ENCODE measurements around the gene CACNA1F. TPM values are rescaled to one million over a fixed set of nuclear protein-coding genes. Genes with fewer than 3 reads are reported as not detected.

CACNA1F gene
- total RNA-seq, 1 experiment from 2014 or later, result not detected

- ATAC-seq (no peak), DNase-seq (ENCODE audit: low read depth, low spot score) (no peak)
- in situ Hi-C loops (cut with HindIII; ENCODE audit: low pct_unique_long_range_greater_than_20kb, low sequenced_read_pairs), result no loop called here
- no peak overlapping the region for H3K4me3 ChIP-seq (ENCODE audit: low read depth in 2 of 2, low read length in 2 of 2)
- intact Hi-C loops (cut with micrococcal nuclease; ENCODE audit: unreplicated experiment), result no loop called here
- no peak for TF ChIP-seq REST (IDR thresholded peaks at IDR 0.05; ENCODE audit: insufficient read depth in 1 of 2, low read depth in 2 of 2, low read length in 1 of 2)
- no peaks in the 10 kb centered on the region for H3K27me3 ChIP-seq (ENCODE audit: control insufficient read depth, insufficient read depth, low read length)
- no TSS peak for BruUV-seq (replicated peaks)
- no peaks in the 10 kb centered on the region for H3K4me1 ChIP-seq (ENCODE audit: control insufficient read depth, insufficient read depth, low read length)
- H3K36me3 ChIP-seq (ENCODE audit: control insufficient read depth, insufficient read depth, low read length), result no peaks in the 10 kb centered on the region
- H3K27ac ChIP-seq (ENCODE audit: low read length), result no peak overlapping the region
- ChIA-PET CTCF (no interaction called here), POLR2A (no interaction called here)
- no peaks in the 10 kb centered on the region for H3K9me3 ChIP-seq (ENCODE audit: control insufficient read depth, insufficient read depth, low read depth, low read length)
Observed at GRCh38 chrX:49247916-49248811, 15.0 kb upstream of the CACNA1F start.

- H3K4me1 ChIP-seq (ENCODE audit: control insufficient read depth, insufficient read depth, low read length), result no peaks in the 10 kb centered on the region
- POLR2A ChIA-PET, result no interaction called here
- no peak overlapping the region for H3K4me3 ChIP-seq (ENCODE audit: low read depth in 2 of 2, low read length in 2 of 2)
- H3K27me3 ChIP-seq (ENCODE audit: control insufficient read depth, insufficient read depth, low read length), result no peaks in the 10 kb centered on the region
- CTCF ChIA-PET, result no interaction called here
- no TSS peak for BruUV-seq (replicated peaks)
- no peak for ATAC-seq
- H3K9me3 ChIP-seq (ENCODE audit: control insufficient read depth, insufficient read depth, low read depth, low read length), result no peaks in the 10 kb centered on the region
- in situ Hi-C loops (cut with HindIII; ENCODE audit: low pct_unique_long_range_greater_than_20kb, low sequenced_read_pairs) (no loop called here), intact Hi-C loops (cut with micrococcal nuclease; ENCODE audit: unreplicated experiment) (no loop called here)
- TF ChIP-seq POLR2AphosphoS5 (IDR thresholded peaks at IDR 0.05; ENCODE audit: low read depth, low read length), result no peak
- TF ChIP-seq SIN3A (IDR thresholded peaks at IDR 0.05; ENCODE audit: borderline replicate concordance, insufficient read depth, low read depth, low read length), result no peak
- TF ChIP-seq REST (IDR thresholded peaks at IDR 0.05; ENCODE audit: insufficient read depth in 1 of 2, low read depth in 2 of 2, low read length in 1 of 2), result no peak
- TF ChIP-seq TCF7L2 (IDR thresholded peaks at IDR 0.05; ENCODE audit: low read depth, low read length), result no peak
- TF ChIP-seq CTCF (IDR thresholded peaks at IDR 0.05), result no peak
- no peak overlapping the region for H3K27ac ChIP-seq (ENCODE audit: low read length)
- no peaks in the 10 kb centered on the region for H3K36me3 ChIP-seq (ENCODE audit: control insufficient read depth, insufficient read depth, low read length)
- DNase-seq (ENCODE audit: low read depth, low spot score), result no peak
Observed at GRCh38 chrX:49247346-49247745, 14.2 kb upstream of the CACNA1F start.
